Heart left ventricle (tissue), 16 donors: ENCODE data around the gene EHMT2. TPM values are rescaled to one million over a fixed set of nuclear protein-coding genes. Genes with fewer than 3 reads are reported as not detected.
A peak's percentile ranks its signal among the peaks of the same experiment; 100 is the strongest.
"Not testable (repeated sequence)": the region's sequence is repeated elsewhere in the genome, so short reads cannot be mapped to it uniquely, and the experiment has no call there.

Experiments
- ATAC-seq, 4 donors: fragments of 200-7000 bp; cut with Tn5 transposase; one replicate each; pipeline ENCODE4 v1.9.1; 2020 to 2022; ENCODE audit warnings: moderate library complexity in 4 of 4, mild to moderate bottlenecking in 3 of 4, moderate number of reproducible peaks in 1 of 4
- DNase-seq, 5 donors: peaks; one replicate each; pipeline ENCODE4 v3.0.0-alpha.2; 2020
- H3K27ac ChIP-seq, 12 donors: fragments of 200-600 bp; sonication (generic) in 4 of 12; one replicate each; pipeline versions ENCODE4 v1.5.0 to v1.8.0; 2016 to 2022; ENCODE audit warnings: mild to moderate bottlenecking in 2 of 12
- H3K27me3 ChIP-seq, 9 donors: fragments of 200-600 bp; sonication (generic) in 2 of 9; one replicate each; pipeline versions ENCODE4 v1.5.1 to v1.8.0; 2016 to 2022; ENCODE audit warnings: mild to moderate bottlenecking in 3 of 9
- H3K36me3 ChIP-seq, 9 donors: fragments of 200-600 bp; sonication (generic) in 2 of 9; one replicate each; pipeline versions ENCODE4 v1.5.0 to v1.8.0; 2018 to 2022; ENCODE audit warnings: mild to moderate bottlenecking in 2 of 9
- H3K4me1 ChIP-seq, 12 donors: fragments of 200-600 bp; sonication (generic) in 4 of 12; one replicate each; pipeline versions ENCODE4 v1.5.0 to v1.8.0; 2016 to 2022; ENCODE audit warnings: mild to moderate bottlenecking in 3 of 12
- H3K4me3 ChIP-seq, 12 donors: fragments of 200-600 bp; sonication (generic) in 4 of 12; one replicate each; pipeline versions ENCODE4 v1.5.0 to v1.8.0; 2017 to 2022; ENCODE audit warnings: mild to moderate bottlenecking in 9 of 12, moderate library complexity in 4 of 12
- H3K9me3 ChIP-seq, 12 donors: fragments of 200-600 bp; sonication (generic) in 4 of 12; one replicate each; pipeline versions ENCODE4 v1.5.0 to v1.8.0; 2016 to 2022; ENCODE audit warnings: mild to moderate bottlenecking in 1 of 12
- POLR2A ChIP-seq, 2 donors: fragments of 450-650 bp; IDR thresholded peaks; one replicate each; pipeline ENCODE4 v1.6.1; 2017; ENCODE audit warnings: antibody characterized with exemption in 2 of 2, mild to moderate bottlenecking in 2 of 2, moderate library complexity in 2 of 2
- WGBS, 4 donors: extraction: QIAGEN DNeasy Blood & Tissue Kit in 2 of 4; methylation state at CpG; one replicate each; pipeline versions ENCODE4 v1.1.5 to v1.1.7; 2013 to 2018; 5-methylcytosine and 5-hydroxymethylcytosine counted together
- intact Hi-C, 10 donors: fragments of 100-400 bp; cut with DNase I; formaldehyde crosslinking; loops; one replicate each; pipeline versions ENCODE4 v1.11.1 to v1.14.2; 2022
- polyA plus RNA-seq, 2 donors: library from polyadenylated mRNA; stranded (reverse); fragments of 200-250 nt; gene quantifications; one replicate each; pipeline ENCODE4 v1.2.3, GENCODE V29; 2013
- total RNA-seq, 9 donors: library from RNA; depleted of rRNA in 2 of 9; stranded (reverse); fragments of >200 nt in 2 of 9; fragmentation: NEBNext Ultra II Directional in 3 of 9; extraction: Animal tissue kit (Norgen Biotek cat#: 25700) in 3 of 9; gene quantifications; one replicate each; pipeline versions ENCODE4 v1.1.0 to v1.2.4, GENCODE V29; 2016 to 2023
- TF ChIP-seq, protein P1 (sequence below), 12 donors: fragments of 200-600 bp; sonication (generic) in 4 of 12; IDR thresholded peaks; one replicate each; pipeline versions ENCODE4 v1.5.0 to v1.8.0; 2018 to 2022; ENCODE audit warnings: antibody characterized with exemption in 12 of 12, mild to moderate bottlenecking in 5 of 12
- donor health status: ischemic (EF 13 %, LVEDD 7.1; RV severe dilation, severe dysfunction).
- donor health status: healthy with polysubstance abuse.
- donor health status: DM: no; HTN: yes; CAD: no.
- donor health status: DM: no; HTN: no; CAD: no.
- donor health status: ischemic (EF 25% LVEDD 6.9; RV normal size, moderate dysfunction).
- donor health status: ischemic (EF 25% LVEDD 5.7; RV mildly dilated, moderate dysfunction).
- donor health status: healthy.
- donor health status: DM: yes; HTN: yes; CAD: no.
- donor health status: ischemic (EF 35%, LVEDD 5.7; RV mildly dilated, moderate dysfunction).
- donor health status: nonischemic (EF 11% LVEDD 7.7; RV severe dilation, severe dysfunction).
- donor health status: DM: yes; HTN: yes; CAD: no.
- donor health status: PGD.
- donor health status: ischemic (EF 29% LVEDD 5.4; RV normal size, mild dysfunction).
- donor health status: nonischemic (EF 23%, LVEDD 6.1; RV moderate dilation, normal function).

Gene EHMT2
- total and polyA plus RNA-seq, 11 donors: 9.0 to 22.1 (median 14.8) TPM

DNA sequence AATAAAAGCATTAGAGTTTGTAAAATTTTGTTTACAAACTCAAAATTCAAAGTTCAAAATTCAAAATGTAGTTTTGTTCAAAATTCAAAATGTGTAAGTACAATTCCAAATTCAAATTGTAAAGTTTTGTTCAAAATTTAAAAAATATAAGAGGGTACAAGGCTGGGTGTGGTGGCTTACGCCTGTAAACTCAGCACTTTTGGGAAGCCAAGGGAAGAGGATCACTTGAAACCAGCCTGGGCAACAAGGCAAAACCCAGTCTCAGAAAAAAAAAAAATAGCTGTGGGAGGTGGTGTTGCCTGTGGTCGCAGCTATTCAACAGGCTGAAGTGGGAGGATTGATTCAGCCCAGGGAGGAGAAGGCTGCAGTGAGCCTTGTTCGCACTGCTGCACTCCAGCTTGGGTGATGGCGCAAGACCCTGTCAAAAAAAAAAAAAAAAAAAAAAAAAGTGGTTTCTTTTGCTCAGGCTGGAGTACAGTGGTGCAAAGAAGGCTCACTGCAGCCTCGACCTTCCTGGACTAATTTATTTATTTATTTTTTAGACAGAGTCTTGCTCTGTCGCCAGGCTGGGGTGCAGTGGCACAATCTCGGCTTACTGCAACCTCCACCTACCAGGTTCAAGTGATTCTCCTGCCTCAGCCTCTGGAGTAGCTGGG lies 9.8 kb upstream of the EHMT2 start:
- intact Hi-C loops: loop anchor here in 3 of 10 donors (5.0 to 10.0 kb wide), 2 partner anchors 40 to 48 kb away; partner anchors contain the start of genes NELFE (in 2 of the 3), SKIC2 (in 2 of the 3) and CFB (in 1 of the 3)
- WGBS, 4 donors: 59 to 68% (median 64%) methylated on average over 7 of the region's 7 CpGs
- Histone ChIP-seq H3K27ac (no peak overlapping the region), H3K4me1 (peaks cover 0 to 25% (median 5%) of the 10 kb centered on the region in 12 donors), H3K9me3 (no peaks in the 10 kb centered on the region), H3K4me3 (no peak overlapping the region), H3K27me3 (no peaks in the 10 kb centered on the region), H3K36me3 (no peaks in the 10 kb centered on the region)
- peak in 2 of 4 donors; percentile 17 to 46 for ATAC-seq
- TF ChIP-seq, protein P1, sequence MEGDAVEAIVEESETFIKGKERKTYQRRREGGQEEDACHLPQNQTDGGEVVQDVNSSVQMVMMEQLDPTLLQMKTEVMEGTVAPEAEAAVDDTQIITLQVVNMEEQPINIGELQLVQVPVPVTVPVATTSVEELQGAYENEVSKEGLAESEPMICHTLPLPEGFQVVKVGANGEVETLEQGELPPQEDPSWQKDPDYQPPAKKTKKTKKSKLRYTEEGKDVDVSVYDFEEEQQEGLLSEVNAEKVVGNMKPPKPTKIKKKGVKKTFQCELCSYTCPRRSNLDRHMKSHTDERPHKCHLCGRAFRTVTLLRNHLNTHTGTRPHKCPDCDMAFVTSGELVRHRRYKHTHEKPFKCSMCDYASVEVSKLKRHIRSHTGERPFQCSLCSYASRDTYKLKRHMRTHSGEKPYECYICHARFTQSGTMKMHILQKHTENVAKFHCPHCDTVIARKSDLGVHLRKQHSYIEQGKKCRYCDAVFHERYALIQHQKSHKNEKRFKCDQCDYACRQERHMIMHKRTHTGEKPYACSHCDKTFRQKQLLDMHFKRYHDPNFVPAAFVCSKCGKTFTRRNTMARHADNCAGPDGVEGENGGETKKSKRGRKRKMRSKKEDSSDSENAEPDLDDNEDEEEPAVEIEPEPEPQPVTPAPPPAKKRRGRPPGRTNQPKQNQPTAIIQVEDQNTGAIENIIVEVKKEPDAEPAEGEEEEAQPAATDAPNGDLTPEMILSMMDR (IDR thresholded peaks at IDR 0.05): no peak
- TF ChIP-seq POLR2A (IDR thresholded peaks at IDR 0.05): no peak
- DNase-seq: no peak

DNA sequence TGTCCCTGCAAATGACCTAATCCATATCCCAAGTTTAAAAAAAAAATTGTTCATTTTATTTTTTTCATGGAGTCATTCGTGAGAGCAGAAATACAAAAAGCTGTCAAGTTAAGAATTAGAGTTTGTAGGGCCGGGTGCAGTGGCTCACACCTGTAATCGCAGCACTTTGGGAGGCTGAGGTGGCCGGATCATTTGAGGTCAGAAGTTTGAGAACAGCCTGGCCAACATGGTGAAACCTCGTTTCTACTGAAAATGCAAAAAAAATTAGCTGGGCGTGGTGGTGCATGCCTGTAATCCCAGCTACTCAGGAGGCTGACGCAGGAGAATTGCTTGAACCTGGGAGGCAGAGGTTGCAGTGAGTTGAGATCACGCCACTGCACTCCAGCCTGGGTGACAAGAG lies 9.2 kb upstream of the EHMT2 start:
- not testable (repeated sequence) for DNase-seq, ATAC-seq, H3K27ac ChIP-seq, H3K9me3 ChIP-seq, H3K36me3 ChIP-seq, H3K4me3 ChIP-seq, H3K27me3 ChIP-seq
- peaks cover 0 to 25% (median 5%) of the 10 kb centered on the region in 12 donors for H3K4me1 ChIP-seq
- 76 to 82% (median 79%) methylated on average over 8 of the region's 8 CpGs for WGBS, 4 donors
- intact Hi-C loops: loop anchor here in 3 of 10 donors (5.0 to 10.0 kb wide), 2 partner anchors 41 to 48 kb away; partner anchors contain the start of genes NELFE (in 2 of the 3), SKIC2 (in 2 of the 3) and CFB (in 1 of the 3)

DNA sequence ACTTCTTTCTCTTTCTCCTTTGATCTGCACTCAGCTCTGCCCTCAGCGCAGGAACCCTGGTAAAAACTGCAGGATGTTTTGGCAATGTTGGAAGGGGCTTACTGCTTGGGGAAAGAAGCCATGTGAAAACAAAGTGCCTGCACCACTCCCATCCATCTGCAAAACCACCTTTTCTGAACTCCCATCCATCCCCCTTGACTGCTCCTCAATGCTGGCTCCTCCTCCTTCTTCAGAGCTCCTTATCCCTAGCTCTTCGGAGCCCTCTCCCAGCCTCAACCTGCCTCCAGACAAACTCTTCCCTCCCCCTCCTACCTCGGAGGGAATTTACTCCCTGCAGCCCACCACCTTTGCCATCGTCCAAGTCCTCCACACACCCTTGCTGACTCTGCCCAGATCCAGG lies 8.6 kb upstream of the EHMT2 start:
- WGBS, 4 donors: 28 to 35% (median 33%) methylated on average over 4 of the region's 4 CpGs
- no peak overlapping the region for H3K27ac ChIP-seq
- H3K9me3 ChIP-seq: no peaks in the 10 kb centered on the region
- H3K36me3 ChIP-seq: no peaks in the 10 kb centered on the region
- TF ChIP-seq, protein P1 (IDR thresholded peaks at IDR 0.05): no peak
- TF ChIP-seq POLR2A (IDR thresholded peaks at IDR 0.05): no peak
- intact Hi-C loops: loop anchor here in 3 of 10 donors (5.0 to 10.0 kb wide), 2 partner anchors 41 to 49 kb away; partner anchors contain the start of genes NELFE (in 2 of the 3), SKIC2 (in 2 of the 3) and CFB (in 1 of the 3)
- DNase-seq: no peak
- no peak overlapping the region for H3K4me3 ChIP-seq
- no peak for ATAC-seq
- H3K27me3 ChIP-seq: no peaks in the 10 kb centered on the region
- peaks cover 0 to 26% (median 8%) of the 10 kb centered on the region in 12 donors for H3K4me1 ChIP-seq

DNA sequence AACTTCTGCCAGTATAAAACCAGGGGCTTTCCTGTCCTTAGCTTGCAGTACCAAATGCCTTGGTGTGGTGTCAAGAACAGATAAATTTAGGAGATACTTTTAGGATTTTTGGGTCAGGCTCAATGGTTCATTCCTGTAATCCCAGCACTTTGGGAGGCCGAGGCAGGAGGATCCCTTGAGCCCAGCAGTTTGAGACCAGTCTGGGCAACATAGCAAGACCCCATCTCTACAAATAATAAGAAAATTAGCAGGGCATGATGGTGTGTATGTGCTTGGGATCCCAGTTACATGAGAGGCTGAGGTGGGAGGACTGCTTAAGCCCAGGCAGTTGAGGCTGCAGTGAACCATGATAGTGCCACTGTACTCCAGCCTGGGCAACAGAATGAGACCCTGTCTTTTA lies 7.5 kb upstream of the EHMT2 start:
- no peaks in the 10 kb centered on the region for H3K27me3 ChIP-seq
- no peak for ATAC-seq
- DNase-seq: no peak
- no peaks in the 10 kb centered on the region for H3K9me3 ChIP-seq
- TF ChIP-seq POLR2A (IDR thresholded peaks at IDR 0.05): no peak
- TF ChIP-seq, protein P1 (IDR thresholded peaks at IDR 0.05): no peak
- peaks cover 0 to 26% (median 9%) of the 10 kb centered on the region in 12 donors for H3K4me1 ChIP-seq
- 87 to 100% (median 95%) methylated on average over 1 of the region's 1 CpG for WGBS, 4 donors
- H3K4me3 ChIP-seq: no peak overlapping the region
- intact Hi-C loops: loop anchor here in 3 of 10 donors (5.0 to 10.0 kb wide), 2 partner anchors 42 to 50 kb away; partner anchors contain the start of genes NELFE (in 2 of the 3), SKIC2 (in 2 of the 3) and CFB (in 1 of the 3)
- H3K36me3 ChIP-seq: no peaks in the 10 kb centered on the region
- H3K27ac ChIP-seq: no peak overlapping the region
